ENCODE data around the gene REC114. TPM values are rescaled to one million over a fixed set of nuclear protein-coding genes. Genes with fewer than 3 reads are reported as not detected.
"Not testable (repeated sequence)": the region's sequence is repeated elsewhere in the genome, so short reads cannot be mapped to it uniquely, and the experiment has no call there.

Gene REC114
- polyA plus RNA-seq, 4 donors, result not detected

GRCh38 chr15:73573037-73573436, 130.1 kb downstream of the REC114 start:
- DNase-seq (ENCODE audit: low read depth in 4 of 4, low spot score in 3 of 4), result no peak

GRCh38 chr15:73573572-73573971, 130.6 kb downstream of the REC114 start:
- no peak for DNase-seq (ENCODE audit: low read depth in 4 of 4, low spot score in 3 of 4)

- DNase-seq (ENCODE audit: low read depth in 4 of 4, low spot score in 3 of 4), result no peak
These were observed 132.8 kb downstream of the REC114 start for GRCh38 chr15:73575636-73576247.

GRCh38 chr15:73577593-73577992, 134.6 kb downstream of the REC114 start:
- not testable (repeated sequence) for DNase-seq (ENCODE audit: low read depth in 4 of 4, low spot score in 3 of 4)

DNA sequence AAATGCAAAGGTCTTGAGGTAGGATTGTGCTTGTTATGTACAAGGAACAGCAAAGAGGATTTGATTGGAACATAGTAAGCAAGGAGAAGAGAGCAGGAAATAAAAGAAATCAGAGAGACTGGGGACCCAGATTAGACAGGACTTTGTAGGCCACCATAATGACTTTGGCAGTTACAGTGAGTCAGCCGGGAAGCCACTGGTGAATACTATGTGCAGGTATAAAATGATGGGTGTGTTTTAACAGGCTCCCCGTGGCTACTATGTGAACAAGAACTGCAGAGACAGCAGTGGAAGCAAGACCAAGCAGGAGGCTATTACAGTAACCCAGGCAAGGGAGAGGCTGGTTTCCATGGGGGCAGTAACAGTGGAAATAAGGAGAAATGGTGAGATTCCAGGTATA, 135.1 kb downstream of the REC114 start:
- DNase-seq (ENCODE audit: low read depth in 4 of 4, low spot score in 3 of 4), result no peak

- no peak for DNase-seq (ENCODE audit: low read depth in 4 of 4, low spot score in 3 of 4)
These were observed 140.0 kb downstream of the REC114 start for GRCh38 chr15:73582851-73583379.

GRCh38 chr15:73583544-73583943, 140.6 kb downstream of the REC114 start:
- no peak for DNase-seq (ENCODE audit: low read depth in 4 of 4, low spot score in 3 of 4)

- no peak for DNase-seq (ENCODE audit: low read depth in 4 of 4, low spot score in 3 of 4)
These were observed 141.9 kb downstream of the REC114 start for GRCh38 chr15:73584699-73585420.

- DNase-seq (ENCODE audit: low read depth in 4 of 4, low spot score in 3 of 4), result no peak
These were observed 143.1 kb downstream of the REC114 start for GRCh38 chr15:73585871-73586654.

- DNase-seq (ENCODE audit: low read depth in 4 of 4, low spot score in 3 of 4), result no peak
These were observed 146.8 kb downstream of the REC114 start for GRCh38 chr15:73589766-73590165.

GRCh38 chr15:73590263-73590662, 147.3 kb downstream of the REC114 start:
- DNase-seq (ENCODE audit: low read depth in 4 of 4, low spot score in 3 of 4), result no peak

DNA sequence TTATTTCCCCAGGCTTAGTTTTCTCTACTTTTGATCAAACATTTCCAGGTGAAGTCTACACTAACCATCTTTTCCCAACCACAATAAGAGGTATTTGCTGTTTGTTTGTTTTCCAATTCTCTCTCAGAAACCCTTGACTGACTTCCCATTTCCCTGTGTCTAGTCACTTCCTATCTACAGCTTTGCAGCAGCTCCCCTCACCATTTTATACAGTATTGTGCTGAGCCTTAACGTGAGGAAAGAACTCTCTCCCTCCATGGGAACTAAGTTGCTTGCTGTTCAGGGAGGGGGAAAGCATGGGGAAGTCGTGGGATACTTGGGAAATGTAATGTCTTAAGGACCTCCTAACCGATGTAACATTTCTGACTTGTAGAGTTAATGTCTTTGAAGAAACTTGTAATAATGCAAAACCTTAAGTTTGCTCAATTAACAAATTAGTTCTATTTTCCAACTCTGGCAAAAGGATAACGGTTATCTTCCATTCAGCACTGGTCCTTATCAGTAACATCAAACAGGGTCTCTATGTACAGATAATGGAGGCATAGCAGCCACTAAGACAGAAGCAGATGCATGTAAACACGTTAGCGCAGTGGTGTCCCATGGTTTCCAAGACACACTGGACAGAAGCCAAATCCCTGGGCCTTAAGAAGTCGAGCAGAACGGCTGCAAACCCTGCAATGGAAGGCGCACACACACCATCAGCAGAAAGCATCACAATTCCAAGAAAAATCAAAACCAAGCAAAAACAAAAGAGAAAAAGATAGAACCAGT, 150.5 kb downstream of the REC114 start:
- DNase-seq (ENCODE audit: low read depth in 4 of 4, low spot score in 3 of 4), result peak in 1 of 4 donors; percentile 58

GRCh38 chr15:73594109-73594508, 151.1 kb downstream of the REC114 start:
- DNase-seq (ENCODE audit: low read depth in 4 of 4, low spot score in 3 of 4), result no peak

DNA sequence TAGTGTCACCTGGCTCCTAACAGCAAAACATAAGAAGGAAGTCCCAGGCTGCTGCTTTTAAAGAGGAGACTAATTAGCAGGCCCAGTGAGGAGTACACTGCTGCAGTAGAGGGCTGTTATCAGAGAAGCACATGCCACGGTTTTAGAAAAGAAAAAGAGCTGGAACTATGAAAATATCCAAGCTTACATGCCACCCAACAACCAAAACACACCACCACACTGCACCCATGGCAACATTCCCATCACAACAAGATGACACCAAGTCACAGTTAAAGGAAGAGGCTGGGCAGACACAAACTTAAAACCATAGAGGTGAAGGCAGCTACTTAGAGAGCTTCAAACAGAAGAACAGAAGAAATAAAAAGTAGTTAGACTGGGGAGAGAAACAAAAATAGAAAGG, 153.2 kb downstream of the REC114 start:
- DNase-seq (ENCODE audit: low read depth in 4 of 4, low spot score in 3 of 4), result no peak

- DNase-seq (ENCODE audit: low read depth in 4 of 4, low spot score in 3 of 4), result no peak
These were observed 154.2 kb downstream of the REC114 start for GRCh38 chr15:73597036-73597638.

DNA sequence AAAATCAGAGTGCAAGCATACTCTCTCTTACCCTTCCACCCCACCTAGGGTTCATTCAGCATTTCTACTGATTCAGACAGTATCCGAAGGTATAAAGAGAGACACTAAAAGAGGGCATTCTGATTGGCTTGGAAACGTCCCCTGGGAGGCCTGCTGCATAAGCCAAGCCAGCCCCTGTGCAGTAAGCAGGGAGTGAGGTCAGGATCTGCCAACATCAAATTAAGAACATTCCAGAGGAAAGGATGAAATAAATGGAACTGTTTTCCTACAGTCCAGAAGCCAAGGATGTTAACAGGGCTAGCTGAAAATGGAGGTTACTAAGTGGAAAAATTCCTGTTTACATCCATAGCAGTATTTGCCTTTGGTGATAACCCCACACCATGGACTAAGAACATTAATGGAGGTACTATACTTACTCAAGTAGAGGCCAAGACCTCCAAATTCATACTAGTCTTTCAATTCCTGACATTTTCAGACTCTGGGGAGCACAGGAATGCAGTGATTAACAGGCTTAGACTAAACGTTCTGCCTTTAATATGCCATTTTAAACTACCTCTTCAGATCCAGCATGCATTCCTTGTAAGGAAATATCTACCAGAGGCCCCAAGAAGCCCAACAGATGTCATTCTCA, 155.7 kb downstream of the REC114 start:
- no peak for DNase-seq (ENCODE audit: low read depth in 4 of 4, low spot score in 3 of 4)

DNA sequence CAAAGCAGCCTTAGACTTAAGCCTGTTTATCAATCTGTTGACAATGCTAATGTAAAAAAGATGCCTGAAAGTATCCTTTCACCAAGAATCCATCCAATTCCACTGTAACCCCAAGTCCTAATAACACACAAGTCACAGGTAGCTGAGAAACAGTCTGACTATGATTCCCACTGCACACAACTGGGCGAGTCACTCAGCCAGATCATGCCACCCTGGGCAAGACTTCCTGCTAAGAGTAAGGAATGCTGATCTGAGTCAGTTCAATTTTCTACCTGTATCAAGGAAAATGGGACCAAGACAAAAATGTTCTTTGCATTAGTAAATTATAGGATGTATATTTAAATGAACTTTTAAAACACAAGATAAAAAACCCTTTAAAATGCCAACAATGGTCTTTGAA, 157.0 kb downstream of the REC114 start:
- no peak for DNase-seq (ENCODE audit: low read depth in 4 of 4, low spot score in 3 of 4)

DNA sequence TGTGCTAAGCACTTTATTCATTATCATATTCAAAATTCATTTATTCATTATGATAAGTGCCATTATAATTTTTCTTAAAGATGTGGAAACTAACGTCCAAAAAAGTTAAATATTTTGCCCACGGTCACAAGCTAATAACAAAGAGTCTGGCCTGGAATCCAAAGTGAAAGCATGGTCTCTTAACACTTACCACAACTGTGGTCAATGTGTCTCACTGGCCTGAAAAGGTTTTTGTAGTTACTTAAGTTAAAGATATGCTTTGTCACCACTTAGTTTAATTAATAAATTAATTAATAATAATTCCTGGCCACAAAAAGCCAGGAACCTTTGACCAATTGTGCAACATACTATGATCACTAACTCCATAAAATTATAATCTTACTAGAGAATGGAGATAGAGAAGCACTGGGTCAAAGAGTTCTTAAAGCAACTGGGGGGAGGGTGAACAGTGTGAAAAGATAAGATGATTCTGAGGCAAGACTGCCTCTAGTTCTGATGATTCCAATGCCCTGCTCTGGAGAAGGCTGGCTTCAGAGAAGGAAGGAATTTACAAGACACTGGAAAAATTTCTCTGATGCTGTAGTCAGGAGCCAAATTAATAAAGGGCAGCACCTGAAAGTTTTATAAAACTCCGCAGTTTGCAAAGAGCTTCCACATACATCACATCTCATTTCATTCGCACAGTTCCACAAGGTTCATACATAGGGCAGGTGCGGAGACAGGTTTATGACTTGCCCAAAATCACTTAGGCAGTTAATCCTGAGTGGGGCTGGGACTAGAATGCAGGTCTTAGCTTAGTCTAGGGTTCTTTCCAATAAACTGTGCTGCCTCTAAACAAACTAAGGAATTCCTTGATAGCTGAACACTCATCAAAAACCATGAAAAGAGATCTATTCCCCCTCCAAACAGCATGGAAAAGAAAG, 157.7 kb downstream of the REC114 start:
- no peak for DNase-seq (ENCODE audit: low read depth in 4 of 4, low spot score in 3 of 4)
